GM12878 (cell line): ENCODE data around the gene ADAMTSL3.

ENCODE experiments used
- CTCF ChIP-seq, 3 experiments: IDR thresholded peaks in 2 of 3; conservative IDR thresholded peaks in 1 of 3; 2 replicates each; pipeline ENCODE4 v1.5.1; 2011; ENCODE audit warnings: low read depth in 3 of 3, low read length in 3 of 3, mild to moderate bottlenecking in 3 of 3, control low read depth in 2 of 3, moderate library complexity in 2 of 3, inconsistent platforms in 1 of 3, mixed read lengths in 1 of 3; ENCODE audit not compliant: control insufficient read depth in 2 of 3, insufficient read depth in 1 of 3; ENCODE audit errors: extremely low read depth in 1 of 3
- ZBTB33 ChIP-seq: fragments of 450-650 bp; IDR thresholded peaks from 2 replicates; pipeline ENCODE4 v1.6.1; 2017; ENCODE audit warnings: mild to moderate bottlenecking

- TF ChIP-seq CTCF (IDR thresholded peaks at IDR 0.05 in 2 of 3, conservative IDR thresholded peaks at IDR 0.05 in 1 of 3; ENCODE audit: control insufficient read depth in 2 of 3, extremely low read depth in 1 of 3, insufficient read depth in 1 of 3, low read depth in 3 of 3, low read length in 3 of 3) (no peak), ZBTB33 (no peak)
Observed at GRCh38 chr15:83926116-83926515, 272.2 kb downstream of the ADAMTSL3 start.
